GM23338 (cell line): ENCODE measurements around the gene ISG20. TPM values are rescaled to one million over a fixed set of nuclear protein-coding genes. Genes with fewer than 3 reads are reported as not detected.

Source experiments
- ATAC-seq: fragments of 200-7000 bp; cut with Tn5 transposase; 3 replicates; pipeline ENCODE4 v1.9.1; 2020
- DNase-seq: peaks from one replicate; pipeline ENCODE4 v3.0.0-alpha.2; 2015; ENCODE audit warnings: low spot score
- H2AFZ ChIP-seq: fragments of 200-600 bp; sonication (generic); 2 replicates; pipeline ENCODE4 v1.8.0; 2016; ENCODE audit warnings: antibody characterized with exemption, mild to moderate bottlenecking, moderate library complexity
- H3F3A ChIP-seq: fragments of 200-600 bp; sonication (generic); replicated peaks from 2 replicates; pipeline ENCODE4 v1.8.0; 2017; ENCODE audit warnings: antibody characterized with exemption, mixed run types, low read depth
- H3K27ac ChIP-seq: fragments of 200-600 bp; sonication (generic); 2 replicates; pipeline ENCODE4 v1.6.1; 2016; ENCODE audit warnings: low read depth
- H3K27me3 ChIP-seq: fragments of 200-600 bp; sonication (generic); 2 replicates; pipeline ENCODE4 v1.8.0; 2016; ENCODE audit warnings: mild to moderate bottlenecking, mixed run types, moderate library complexity; ENCODE audit not compliant: insufficient read depth
- H3K36me3 ChIP-seq: fragments of 200-600 bp; sonication (generic); 2 replicates; pipeline ENCODE4 v1.8.0; 2016; ENCODE audit warnings: mild to moderate bottlenecking; ENCODE audit not compliant: insufficient read depth
- H3K4me1 ChIP-seq: fragments of 200-600 bp; sonication (generic); 2 replicates; pipeline ENCODE4 v1.8.0; 2016; ENCODE audit warnings: mild to moderate bottlenecking, moderate library complexity; ENCODE audit not compliant: insufficient read depth
- H3K4me2 ChIP-seq: fragments of 200-600 bp; sonication (generic); 2 replicates; pipeline ENCODE4 v1.7.1; 2017; ENCODE audit warnings: mixed run types
- H3K4me3 ChIP-seq: fragments of 200-600 bp; sonication (generic); 2 replicates; pipeline ENCODE4 v1.6.1; 2016; ENCODE audit warnings: mixed run types
- H3K79me2 ChIP-seq: fragments of 200-600 bp; sonication (generic); replicated peaks from 2 replicates; pipeline ENCODE4 v1.8.0; 2017; ENCODE audit warnings: mild to moderate bottlenecking; ENCODE audit not compliant: insufficient read depth
- H3K9me2 ChIP-seq: fragments of 200-600 bp; sonication (generic); 2 replicates; pipeline ENCODE4 v1.8.0; 2017; ENCODE audit not compliant: insufficient read depth
- H4K20me1 ChIP-seq: fragments of 200-600 bp; sonication (generic); replicated peaks from 2 replicates; pipeline ENCODE4 v1.8.0; 2017; ENCODE audit warnings: mild to moderate bottlenecking; ENCODE audit not compliant: insufficient read depth
- H3K27ac Mint-ChIP-seq: 2 replicates; pipeline ENCODE4 v1.8.0; 2020; ENCODE audit warnings: inconsistent platforms, mild to moderate bottlenecking, moderate library complexity, mixed read lengths
- H3K27me3 Mint-ChIP-seq: 3 replicates; pipeline ENCODE4 v1.8.0; 2022; ENCODE audit warnings: low read depth, mild to moderate bottlenecking, moderate library complexity, mixed read lengths, inconsistent platforms; ENCODE audit not compliant: insufficient read depth, poor library complexity
- H3K36me3 Mint-ChIP-seq: 3 replicates; pipeline ENCODE4 v1.8.0; 2021; ENCODE audit warnings: low read depth, mild to moderate bottlenecking, inconsistent platforms, moderate library complexity, mixed read lengths
- H3K4me1 Mint-ChIP-seq: 3 replicates; pipeline ENCODE4 v1.8.0; 2020; ENCODE audit warnings: mild to moderate bottlenecking, inconsistent platforms, mixed read lengths
- H3K4me3 Mint-ChIP-seq: 3 replicates; pipeline ENCODE4 v1.8.0; 2021; ENCODE audit warnings: moderate library complexity, mild to moderate bottlenecking, inconsistent platforms, mixed read lengths
- H3K9me3 Mint-ChIP-seq: 3 replicates; pipeline ENCODE4 v1.8.0; 2020; ENCODE audit warnings: moderate library complexity, mild to moderate bottlenecking, inconsistent platforms, mixed read lengths
- CREB1 ChIP-seq: fragments of 250-450 bp; sonication (Bioruptor Pico); IDR thresholded peaks from 2 replicates; pipeline ENCODE4 v1.5.0; 2020; ENCODE audit warnings: low read depth, mild to moderate bottlenecking, moderate library complexity
- EZH2phosphoT487 ChIP-seq: fragments of 200-600 bp; sonication (generic); IDR thresholded peaks from one replicate; pipeline ENCODE4 v1.8.1; 2018; ENCODE audit warnings: antibody characterized with exemption; ENCODE audit not compliant: unreplicated experiment
- POLR2AphosphoS5 ChIP-seq: IDR thresholded peaks from 2 replicates; pipeline ENCODE4 v1.6.1; 2016; ENCODE audit warnings: antibody characterized with exemption, low read depth
- polyA plus RNA-seq: library from polyadenylated mRNA; unstranded; fragments of >200 nt; fragmentation: Nextera tagmentation; extraction: Ambion mirVana; gene quantifications from 2 replicates; pipeline ENCODE4 v1.2.1, GENCODE V29; 2016
- total RNA-seq: library from RNA; depleted of rRNA; stranded (reverse); fragments of >200 nt; shearing (Covaris generic); gene quantifications from 2 replicates; pipeline ENCODE4 v1.2.3, GENCODE V29; 2014
- TF ChIP-seq, protein P1 (sequence below): IDR thresholded peaks from one replicate; pipeline ENCODE4 v1.6.1; 2018; ENCODE audit warnings: antibody characterized with exemption; ENCODE audit not compliant: unreplicated experiment
- TF ChIP-seq, protein P2 (sequence below): fragments of 250-450 bp; sonication (Bioruptor Pico); IDR thresholded peaks from 2 replicates; pipeline ENCODE4 v1.5.0; 2020; ENCODE audit warnings: mild to moderate bottlenecking, moderate library complexity
- TF ChIP-seq, protein P3 (sequence below): IDR thresholded peaks from 2 replicates; pipeline ENCODE4 v1.6.1; 2016; ENCODE audit warnings: antibody characterized with exemption

ISG20 gene
- total and polyA plus RNA-seq, 2 experiments from 2014 or later: 3.2 to 3.7 TPM

DNA sequence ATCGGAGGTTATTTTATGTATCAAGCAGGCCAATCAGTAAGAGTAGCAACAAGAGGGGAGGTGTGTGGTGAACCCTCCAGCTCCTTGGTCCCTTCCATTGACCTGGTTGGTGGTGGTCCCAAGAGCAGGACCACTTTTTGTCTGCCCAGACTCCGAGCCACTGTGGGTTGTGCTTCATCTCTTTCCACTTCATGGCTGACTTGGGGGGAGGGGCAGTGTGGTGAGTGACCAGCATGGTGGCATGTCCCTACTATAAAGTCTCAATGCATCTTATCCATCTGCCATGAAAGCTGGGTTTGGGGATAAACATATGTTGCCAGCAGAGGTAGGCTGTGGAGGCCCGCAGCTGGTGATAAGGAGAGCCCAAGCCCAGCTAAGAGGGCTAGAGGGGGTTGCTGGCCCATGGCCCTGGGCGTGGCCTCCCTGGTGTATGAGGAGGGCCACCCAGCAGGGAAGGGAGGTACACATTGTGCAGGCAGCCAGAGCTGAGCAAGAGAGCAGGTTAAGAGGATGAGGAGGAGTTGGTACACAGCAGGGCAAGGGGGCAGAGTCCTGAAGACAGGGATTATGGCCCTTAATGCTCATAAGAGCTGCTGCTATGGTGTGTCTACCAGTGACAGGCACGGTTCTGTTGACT, 10.7 kb upstream of the ISG20 start:
- Histone ChIP-seq H3K9me2 (no peaks in the 10 kb centered on the region), H2AFZ (no peak overlapping the region), H3F3A (peaks cover 39% of the 10 kb centered on the region), H3K27me3 (no peaks in the 10 kb centered on the region), H3K4me2 (no peak overlapping the region), H3K27ac (no peak overlapping the region), H3K4me3 (no peak overlapping the region), H4K20me1 (peaks cover 85% of the 10 kb centered on the region), H3K4me1 (peaks cover 30% of the 10 kb centered on the region), H3K79me2 (peaks cover 67% of the 10 kb centered on the region), H3K36me3 (peaks cover 63% of the 10 kb centered on the region)
- ATAC-seq (no peak), DNase-seq (no peak)
- peaks cover 15% of the 10 kb centered on the region for H3K27me3 Mint-ChIP-seq
- no peak overlapping the region for H3K4me3 Mint-ChIP-seq
- TF ChIP-seq, protein P1, sequence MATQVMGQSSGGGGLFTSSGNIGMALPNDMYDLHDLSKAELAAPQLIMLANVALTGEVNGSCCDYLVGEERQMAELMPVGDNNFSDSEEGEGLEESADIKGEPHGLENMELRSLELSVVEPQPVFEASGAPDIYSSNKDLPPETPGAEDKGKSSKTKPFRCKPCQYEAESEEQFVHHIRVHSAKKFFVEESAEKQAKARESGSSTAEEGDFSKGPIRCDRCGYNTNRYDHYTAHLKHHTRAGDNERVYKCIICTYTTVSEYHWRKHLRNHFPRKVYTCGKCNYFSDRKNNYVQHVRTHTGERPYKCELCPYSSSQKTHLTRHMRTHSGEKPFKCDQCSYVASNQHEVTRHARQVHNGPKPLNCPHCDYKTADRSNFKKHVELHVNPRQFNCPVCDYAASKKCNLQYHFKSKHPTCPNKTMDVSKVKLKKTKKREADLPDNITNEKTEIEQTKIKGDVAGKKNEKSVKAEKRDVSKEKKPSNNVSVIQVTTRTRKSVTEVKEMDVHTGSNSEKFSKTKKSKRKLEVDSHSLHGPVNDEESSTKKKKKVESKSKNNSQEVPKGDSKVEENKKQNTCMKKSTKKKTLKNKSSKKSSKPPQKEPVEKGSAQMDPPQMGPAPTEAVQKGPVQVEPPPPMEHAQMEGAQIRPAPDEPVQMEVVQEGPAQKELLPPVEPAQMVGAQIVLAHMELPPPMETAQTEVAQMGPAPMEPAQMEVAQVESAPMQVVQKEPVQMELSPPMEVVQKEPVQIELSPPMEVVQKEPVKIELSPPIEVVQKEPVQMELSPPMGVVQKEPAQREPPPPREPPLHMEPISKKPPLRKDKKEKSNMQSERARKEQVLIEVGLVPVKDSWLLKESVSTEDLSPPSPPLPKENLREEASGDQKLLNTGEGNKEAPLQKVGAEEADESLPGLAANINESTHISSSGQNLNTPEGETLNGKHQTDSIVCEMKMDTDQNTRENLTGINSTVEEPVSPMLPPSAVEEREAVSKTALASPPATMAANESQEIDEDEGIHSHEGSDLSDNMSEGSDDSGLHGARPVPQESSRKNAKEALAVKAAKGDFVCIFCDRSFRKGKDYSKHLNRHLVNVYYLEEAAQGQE: no peak
- TF ChIP-seq CREB1 (CRISPR knock-in tag): no peak
- H3K9me3 Mint-ChIP-seq: no peaks in the 10 kb centered on the region; the same call in 2 of the 3 replicates
- peaks cover 42% of the 10 kb centered on the region for H3K4me1 Mint-ChIP-seq
- H3K27ac Mint-ChIP-seq: no peak overlapping the region
- H3K36me3 Mint-ChIP-seq: peaks cover 99% of the 10 kb centered on the region

DNA sequence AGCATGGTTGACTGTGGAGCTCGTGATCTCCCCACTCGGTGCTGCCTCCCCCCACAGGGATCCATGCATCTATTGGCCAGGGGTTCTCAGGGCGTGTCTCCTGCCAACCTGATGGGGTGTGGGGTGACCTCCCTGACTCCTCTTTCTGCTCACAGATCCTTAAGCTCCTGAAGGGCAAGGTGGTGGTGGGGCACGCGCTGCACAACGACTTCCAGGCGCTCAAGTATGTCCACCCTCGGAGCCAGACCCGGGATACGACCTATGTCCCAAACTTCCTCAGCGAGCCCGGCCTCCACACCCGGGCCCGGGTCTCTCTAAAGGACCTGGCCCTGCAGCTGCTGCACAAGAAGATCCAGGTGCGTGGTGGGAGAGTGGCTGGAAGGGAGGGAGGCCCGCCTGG, 9.7 kb upstream of the ISG20 start:
- ATAC-seq (no peak), DNase-seq (no peak)
- no peaks in the 10 kb centered on the region for H3K27me3 ChIP-seq
- peaks cover 21% of the 10 kb centered on the region for H3K4me1 ChIP-seq
- peaks cover 33% of the 10 kb centered on the region for H3K4me1 Mint-ChIP-seq
- H3K9me2 ChIP-seq: no peaks in the 10 kb centered on the region
- peaks cover 98% of the 10 kb centered on the region for H3K36me3 Mint-ChIP-seq
- no peak overlapping the region for H3K4me2 ChIP-seq
- H3K27ac Mint-ChIP-seq: no peak overlapping the region
- no peak overlapping the region for H3K4me3 ChIP-seq
- H4K20me1 ChIP-seq: peaks cover 79% of the 10 kb centered on the region
- H2AFZ ChIP-seq: no peak overlapping the region
- peaks cover 57% of the 10 kb centered on the region for H3K79me2 ChIP-seq
- no peak overlapping the region for H3K4me3 Mint-ChIP-seq
- no peaks in the 10 kb centered on the region for H3K9me3 Mint-ChIP-seq
- peaks cover 60% of the 10 kb centered on the region for H3K36me3 ChIP-seq
- H3F3A ChIP-seq: peaks cover 43% of the 10 kb centered on the region
- H3K27me3 Mint-ChIP-seq: peaks cover 15% of the 10 kb centered on the region
- no peak overlapping the region for H3K27ac ChIP-seq
- TF ChIP-seq, protein P2, sequence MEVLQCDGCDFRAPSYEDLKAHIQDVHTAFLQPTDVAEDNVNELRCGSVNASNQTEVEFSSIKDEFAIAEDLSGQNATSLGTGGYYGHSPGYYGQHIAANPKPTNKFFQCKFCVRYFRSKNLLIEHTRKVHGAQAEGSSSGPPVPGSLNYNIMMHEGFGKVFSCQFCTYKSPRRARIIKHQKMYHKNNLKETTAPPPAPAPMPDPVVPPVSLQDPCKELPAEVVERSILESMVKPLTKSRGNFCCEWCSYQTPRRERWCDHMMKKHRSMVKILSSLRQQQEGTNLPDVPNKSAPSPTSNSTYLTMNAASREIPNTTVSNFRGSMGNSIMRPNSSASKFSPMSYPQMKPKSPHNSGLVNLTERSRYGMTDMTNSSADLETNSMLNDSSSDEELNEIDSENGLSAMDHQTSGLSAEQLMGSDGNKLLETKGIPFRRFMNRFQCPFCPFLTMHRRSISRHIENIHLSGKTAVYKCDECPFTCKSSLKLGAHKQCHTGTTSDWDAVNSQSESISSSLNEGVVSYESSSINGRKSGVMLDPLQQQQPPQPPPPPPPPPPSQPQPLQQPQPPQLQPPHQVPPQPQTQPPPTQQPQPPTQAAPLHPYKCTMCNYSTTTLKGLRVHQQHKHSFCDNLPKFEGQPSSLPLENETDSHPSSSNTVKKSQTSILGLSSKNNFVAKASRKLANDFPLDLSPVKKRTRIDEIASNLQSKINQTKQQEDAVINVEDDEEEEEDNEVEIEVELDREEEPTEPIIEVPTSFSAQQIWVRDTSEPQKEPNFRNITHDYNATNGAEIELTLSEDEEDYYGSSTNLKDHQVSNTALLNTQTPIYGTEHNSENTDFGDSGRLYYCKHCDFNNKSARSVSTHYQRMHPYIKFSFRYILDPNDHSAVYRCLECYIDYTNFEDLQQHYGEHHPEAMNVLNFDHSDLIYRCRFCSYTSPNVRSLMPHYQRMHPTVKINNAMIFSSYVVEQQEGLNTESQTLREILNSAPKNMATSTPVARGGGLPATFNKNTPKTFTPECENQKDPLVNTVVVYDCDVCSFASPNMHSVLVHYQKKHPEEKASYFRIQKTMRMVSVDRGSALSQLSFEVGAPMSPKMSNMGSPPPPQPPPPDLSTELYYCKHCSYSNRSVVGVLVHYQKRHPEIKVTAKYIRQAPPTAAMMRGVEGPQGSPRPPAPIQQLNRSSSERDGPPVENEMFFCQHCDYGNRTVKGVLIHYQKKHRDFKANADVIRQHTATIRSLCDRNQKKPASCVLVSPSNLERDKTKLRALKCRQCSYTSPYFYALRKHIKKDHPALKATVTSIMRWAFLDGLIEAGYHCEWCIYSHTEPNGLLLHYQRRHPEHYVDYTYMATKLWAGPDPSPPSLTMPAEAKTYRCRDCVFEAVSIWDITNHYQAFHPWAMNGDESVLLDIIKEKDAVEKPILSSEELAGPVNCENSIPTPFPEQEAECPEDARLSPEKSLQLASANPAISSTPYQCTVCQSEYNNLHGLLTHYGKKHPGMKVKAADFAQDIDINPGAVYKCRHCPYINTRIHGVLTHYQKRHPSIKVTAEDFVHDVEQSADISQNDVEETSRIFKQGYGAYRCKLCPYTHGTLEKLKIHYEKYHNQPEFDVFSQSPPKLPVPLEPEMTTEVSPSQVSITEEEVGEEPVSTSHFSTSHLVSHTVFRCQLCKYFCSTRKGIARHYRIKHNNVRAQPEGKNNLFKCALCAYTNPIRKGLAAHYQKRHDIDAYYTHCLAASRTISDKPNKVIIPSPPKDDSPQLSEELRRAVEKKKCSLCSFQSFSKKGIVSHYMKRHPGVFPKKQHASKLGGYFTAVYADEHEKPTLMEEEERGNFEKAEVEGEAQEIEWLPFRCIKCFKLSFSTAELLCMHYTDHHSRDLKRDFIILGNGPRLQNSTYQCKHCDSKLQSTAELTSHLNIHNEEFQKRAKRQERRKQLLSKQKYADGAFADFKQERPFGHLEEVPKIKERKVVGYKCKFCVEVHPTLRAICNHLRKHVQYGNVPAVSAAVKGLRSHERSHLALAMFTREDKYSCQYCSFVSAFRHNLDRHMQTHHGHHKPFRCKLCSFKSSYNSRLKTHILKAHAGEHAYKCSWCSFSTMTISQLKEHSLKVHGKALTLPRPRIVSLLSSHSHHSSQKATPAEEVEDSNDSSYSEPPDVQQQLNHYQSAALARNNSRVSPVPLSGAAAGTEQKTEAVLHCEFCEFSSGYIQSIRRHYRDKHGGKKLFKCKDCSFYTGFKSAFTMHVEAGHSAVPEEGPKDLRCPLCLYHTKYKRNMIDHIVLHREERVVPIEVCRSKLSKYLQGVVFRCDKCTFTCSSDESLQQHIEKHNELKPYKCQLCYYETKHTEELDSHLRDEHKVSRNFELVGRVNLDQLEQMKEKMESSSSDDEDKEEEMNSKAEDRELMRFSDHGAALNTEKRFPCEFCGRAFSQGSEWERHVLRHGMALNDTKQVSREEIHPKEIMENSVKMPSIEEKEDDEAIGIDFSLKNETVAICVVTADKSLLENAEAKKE (CRISPR knock-in tag): no peak
- TF ChIP-seq POLR2AphosphoS5 (no peak), EZH2phosphoT487 (no peak)
- TF ChIP-seq, protein P1: no peak
- TF ChIP-seq, protein P3, sequence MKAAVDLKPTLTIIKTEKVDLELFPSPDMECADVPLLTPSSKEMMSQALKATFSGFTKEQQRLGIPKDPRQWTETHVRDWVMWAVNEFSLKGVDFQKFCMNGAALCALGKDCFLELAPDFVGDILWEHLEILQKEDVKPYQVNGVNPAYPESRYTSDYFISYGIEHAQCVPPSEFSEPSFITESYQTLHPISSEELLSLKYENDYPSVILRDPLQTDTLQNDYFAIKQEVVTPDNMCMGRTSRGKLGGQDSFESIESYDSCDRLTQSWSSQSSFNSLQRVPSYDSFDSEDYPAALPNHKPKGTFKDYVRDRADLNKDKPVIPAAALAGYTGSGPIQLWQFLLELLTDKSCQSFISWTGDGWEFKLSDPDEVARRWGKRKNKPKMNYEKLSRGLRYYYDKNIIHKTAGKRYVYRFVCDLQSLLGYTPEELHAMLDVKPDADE: no peak
